GM12864 (cell line): ENCODE measurements around the gene DCANP1.

Experiments
- DNase-seq: peaks from one replicate; pipeline ENCODE4 v3.0.0-alpha.2; 2011; ENCODE audit warnings: low read depth
- H3K4me3 ChIP-seq: 2 replicates; pipeline ENCODE4 v1.5.1; 2011; ENCODE audit warnings: mild to moderate bottlenecking, low read depth, low read length, control low read depth
- TF ChIP-seq, protein P1 (sequence below): IDR thresholded peaks from 2 replicates; pipeline ENCODE4 v1.5.1; 2011; ENCODE audit warnings: low read depth, mild to moderate bottlenecking, moderate library complexity, low read length, control low read depth, inconsistent platforms; ENCODE audit errors: missing control alignments

DCANP1 gene

GRCh38 chr5:135455876-135456237 lies 8.7 kb upstream of the DCANP1 start:
- TF ChIP-seq, protein P1, sequence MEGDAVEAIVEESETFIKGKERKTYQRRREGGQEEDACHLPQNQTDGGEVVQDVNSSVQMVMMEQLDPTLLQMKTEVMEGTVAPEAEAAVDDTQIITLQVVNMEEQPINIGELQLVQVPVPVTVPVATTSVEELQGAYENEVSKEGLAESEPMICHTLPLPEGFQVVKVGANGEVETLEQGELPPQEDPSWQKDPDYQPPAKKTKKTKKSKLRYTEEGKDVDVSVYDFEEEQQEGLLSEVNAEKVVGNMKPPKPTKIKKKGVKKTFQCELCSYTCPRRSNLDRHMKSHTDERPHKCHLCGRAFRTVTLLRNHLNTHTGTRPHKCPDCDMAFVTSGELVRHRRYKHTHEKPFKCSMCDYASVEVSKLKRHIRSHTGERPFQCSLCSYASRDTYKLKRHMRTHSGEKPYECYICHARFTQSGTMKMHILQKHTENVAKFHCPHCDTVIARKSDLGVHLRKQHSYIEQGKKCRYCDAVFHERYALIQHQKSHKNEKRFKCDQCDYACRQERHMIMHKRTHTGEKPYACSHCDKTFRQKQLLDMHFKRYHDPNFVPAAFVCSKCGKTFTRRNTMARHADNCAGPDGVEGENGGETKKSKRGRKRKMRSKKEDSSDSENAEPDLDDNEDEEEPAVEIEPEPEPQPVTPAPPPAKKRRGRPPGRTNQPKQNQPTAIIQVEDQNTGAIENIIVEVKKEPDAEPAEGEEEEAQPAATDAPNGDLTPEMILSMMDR = no peak
- no peak overlapping the region for H3K4me3 ChIP-seq
- no peak for DNase-seq

GRCh38 chr5:135454946-135455345 lies 7.8 kb upstream of the DCANP1 start:
- TF ChIP-seq, protein P1 = no peak
- no peak overlapping the region for H3K4me3 ChIP-seq
- no peak for DNase-seq

- DNase-seq = no peak
- TF ChIP-seq, protein P1 = no peak
- H3K4me3 ChIP-seq = no peak overlapping the region
These were observed 6.5 kb upstream of the DCANP1 start for GRCh38 chr5:135453613-135454012.

- DNase-seq = no peak
- TF ChIP-seq, protein P1 = no peak
- H3K4me3 ChIP-seq = no peak within 1 kb of the TSS
These were observed 5.3 kb upstream of the DCANP1 start, which contains the start of gene TIFAB for GRCh38 chr5:135452321-135453030. TSS of gene TIFAB (minus strand) at chr5:135452351. CDS start at chr5:135449939, 2,412 bp downstream.

DNA sequence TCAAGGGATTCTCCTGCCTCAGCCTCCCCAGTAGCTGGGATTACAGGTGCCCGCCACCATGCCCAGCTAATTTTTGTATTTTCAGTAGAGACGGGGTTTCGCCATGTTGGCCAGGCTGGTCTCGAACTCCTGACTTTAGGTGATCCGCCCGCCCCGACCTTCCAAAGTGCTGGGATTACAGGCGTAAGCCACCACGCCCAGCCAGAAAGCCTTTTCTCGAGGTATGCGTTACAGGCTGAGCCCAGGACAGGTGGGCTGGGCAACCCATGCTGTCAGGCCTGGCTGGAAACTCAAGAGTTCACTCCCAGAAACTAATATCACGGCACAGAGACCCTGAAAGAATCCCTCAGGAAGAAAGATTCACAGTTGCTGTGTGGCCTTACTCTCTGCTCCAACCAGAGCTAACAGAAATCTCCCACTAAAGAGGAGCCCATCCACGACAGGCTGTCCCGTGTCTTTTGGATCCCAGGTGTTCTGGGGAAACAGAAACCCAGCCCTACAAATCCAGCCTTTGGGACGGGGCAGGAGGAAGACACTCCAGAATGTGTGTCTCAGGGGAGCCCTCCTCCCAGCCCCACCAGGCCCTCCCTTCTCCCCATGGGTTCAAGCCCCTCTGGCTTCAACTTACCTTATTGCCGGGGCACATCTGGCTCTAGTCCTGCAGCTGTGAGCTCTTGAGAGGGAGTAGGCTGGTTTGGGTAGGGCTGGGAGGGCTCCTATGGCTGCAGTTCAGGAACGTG lies 4.6 kb upstream of the DCANP1 start:
- TF ChIP-seq, protein P1 = no peak
- no peak overlapping the region for H3K4me3 ChIP-seq
- DNase-seq = no peak

GRCh38 chr5:135450952-135451351 lies 3.8 kb upstream of the DCANP1 start:
- DNase-seq = no peak
- TF ChIP-seq, protein P1 = no peak
- no peak overlapping the region for H3K4me3 ChIP-seq

DNA sequence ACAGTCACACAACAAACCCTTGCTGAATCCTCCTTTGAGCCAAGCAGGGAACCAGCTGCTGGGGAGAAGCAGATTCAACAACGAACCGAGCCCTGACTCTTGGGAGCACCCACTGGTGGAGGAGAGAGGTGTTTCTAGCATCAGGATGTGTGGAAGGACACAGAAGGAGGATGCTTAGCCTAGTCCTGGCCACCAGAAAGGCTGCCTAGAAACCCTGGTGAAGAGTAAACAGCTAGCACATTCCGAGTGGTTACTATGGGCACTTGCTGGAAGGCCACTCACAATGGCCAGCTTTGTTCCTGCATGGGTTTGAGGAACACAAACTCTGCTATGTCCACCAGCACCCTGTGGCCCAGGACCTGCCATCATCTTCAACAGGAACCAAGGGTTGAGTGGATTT lies 3.2 kb upstream of the DCANP1 start:
- DNase-seq = no peak
- H3K4me3 ChIP-seq = no peak overlapping the region
- TF ChIP-seq, protein P1 = no peak
